ENCODE results near the gene ETFA. TPM values are rescaled to one million over a fixed set of nuclear protein-coding genes. Genes with fewer than 3 reads are reported as not detected.
"Not testable (repeated sequence)": the region's sequence is repeated elsewhere in the genome, so short reads cannot be mapped to it uniquely, and the experiment has no call there.

The ETFA gene
- total RNA-seq, 1 donor from 2014 or later, result 117 TPM

- Mint-ChIP-seq H3K4me3 (ENCODE audit: unreplicated experiment) (no peak overlapping the region), H3K27me3 (ENCODE audit: low read depth) (no peaks in the 10 kb centered on the region), H3K27ac (ENCODE audit: unreplicated experiment) (no peak overlapping the region), H3K4me1 (ENCODE audit: low read depth) (peaks cover 14% of the 10 kb centered on the region), H3K9me3 (ENCODE audit: low read depth) (no peaks in the 10 kb centered on the region), H3K36me3 (ENCODE audit: low read depth) (peaks cover 48% of the 10 kb centered on the region)
- TF ChIP-seq CTCF (IDR thresholded peaks at IDR 0.05), result no peak
- no peak for DNase-seq (ENCODE audit: low spot score)
Observed at GRCh38 chr15:76278651-76279050, 32.6 kb downstream of the ETFA start.

GRCh38 chr15:76274821-76275220, 36.4 kb downstream of the ETFA start:
- H3K36me3 Mint-ChIP-seq (ENCODE audit: low read depth), result peaks cover 39% of the 10 kb centered on the region
- H3K27ac Mint-ChIP-seq (ENCODE audit: unreplicated experiment), result peak overlapping the region; percentile 46
- no peak for TF ChIP-seq CTCF (IDR thresholded peaks at IDR 0.05)
- no peak for DNase-seq (ENCODE audit: low spot score)
- H3K4me3 Mint-ChIP-seq (ENCODE audit: unreplicated experiment), result no peak overlapping the region
- H3K4me1 Mint-ChIP-seq (ENCODE audit: low read depth), result peaks cover 15% of the 10 kb centered on the region
- H3K27me3 Mint-ChIP-seq (ENCODE audit: low read depth), result no peaks in the 10 kb centered on the region
- H3K9me3 Mint-ChIP-seq (ENCODE audit: low read depth), result peaks cover 3% of the 10 kb centered on the region

- Mint-ChIP-seq H3K9me3 (ENCODE audit: low read depth) (peaks cover 4% of the 10 kb centered on the region), H3K4me1 (ENCODE audit: low read depth) (peaks cover 15% of the 10 kb centered on the region), H3K27me3 (ENCODE audit: low read depth) (no peaks in the 10 kb centered on the region), H3K4me3 (ENCODE audit: unreplicated experiment) (no peak overlapping the region), H3K27ac (ENCODE audit: unreplicated experiment) (no peak overlapping the region), H3K36me3 (ENCODE audit: low read depth) (peaks cover 41% of the 10 kb centered on the region)
- no peak for DNase-seq (ENCODE audit: low spot score)
- TF ChIP-seq CTCF (IDR thresholded peaks at IDR 0.05), result no peak
Observed at GRCh38 chr15:76274226-76274625, 37.0 kb downstream of the ETFA start.

GRCh38 chr15:76270876-76271275, 40.4 kb downstream of the ETFA start:
- H3K27me3 Mint-ChIP-seq (ENCODE audit: low read depth), result no peaks in the 10 kb centered on the region
- peaks cover 37% of the 10 kb centered on the region for H3K36me3 Mint-ChIP-seq (ENCODE audit: low read depth)
- H3K27ac Mint-ChIP-seq (ENCODE audit: unreplicated experiment), result no peak overlapping the region
- no peak for DNase-seq (ENCODE audit: low spot score)
- no peak overlapping the region for H3K4me3 Mint-ChIP-seq (ENCODE audit: unreplicated experiment)
- TF ChIP-seq CTCF (IDR thresholded peaks at IDR 0.05), result no peak
- peaks cover 10% of the 10 kb centered on the region for H3K9me3 Mint-ChIP-seq (ENCODE audit: low read depth)
- peaks cover 18% of the 10 kb centered on the region for H3K4me1 Mint-ChIP-seq (ENCODE audit: low read depth)

- Mint-ChIP-seq H3K36me3 (ENCODE audit: low read depth) (peaks cover 62% of the 10 kb centered on the region), H3K9me3 (ENCODE audit: low read depth) (peaks cover 37% of the 10 kb centered on the region), H3K27me3 (ENCODE audit: low read depth) (no peaks in the 10 kb centered on the region), H3K4me3 (ENCODE audit: unreplicated experiment) (no peak overlapping the region), H3K4me1 (ENCODE audit: low read depth) (peaks cover 5% of the 10 kb centered on the region), H3K27ac (ENCODE audit: unreplicated experiment) (no peak overlapping the region)
- DNase-seq (ENCODE audit: low spot score), result no peak
- TF ChIP-seq CTCF (IDR thresholded peaks at IDR 0.05), result no peak
Observed at GRCh38 chr15:76267077-76267476, 44.2 kb downstream of the ETFA start.

GRCh38 chr15:76265769-76266168, 45.5 kb downstream of the ETFA start:
- H3K4me3 Mint-ChIP-seq (ENCODE audit: unreplicated experiment); H3K4me1 Mint-ChIP-seq (ENCODE audit: low read depth); DNase-seq (ENCODE audit: low spot score); H3K27ac Mint-ChIP-seq (ENCODE audit: unreplicated experiment); H3K27me3 Mint-ChIP-seq (ENCODE audit: low read depth): not testable (repeated sequence)
- Mint-ChIP-seq H3K9me3 (ENCODE audit: low read depth) (peaks cover 41% of the 10 kb centered on the region), H3K36me3 (ENCODE audit: low read depth) (peaks cover 68% of the 10 kb centered on the region)

Data from chondrocyte (in vitro differentiated cells).